Inflammatory macrophage (primary cell): ENCODE measurements around the gene GAA.
"Not testable (repeated sequence)": the region's sequence is repeated elsewhere in the genome, so short reads cannot be mapped to it uniquely, and the experiment has no call there.

ENCODE experiments used
- DNase-seq, 2 donors: peaks; one replicate each; pipeline ENCODE4 v3.0.0-alpha.2; 2020 to 2022

GAA gene

DNA sequence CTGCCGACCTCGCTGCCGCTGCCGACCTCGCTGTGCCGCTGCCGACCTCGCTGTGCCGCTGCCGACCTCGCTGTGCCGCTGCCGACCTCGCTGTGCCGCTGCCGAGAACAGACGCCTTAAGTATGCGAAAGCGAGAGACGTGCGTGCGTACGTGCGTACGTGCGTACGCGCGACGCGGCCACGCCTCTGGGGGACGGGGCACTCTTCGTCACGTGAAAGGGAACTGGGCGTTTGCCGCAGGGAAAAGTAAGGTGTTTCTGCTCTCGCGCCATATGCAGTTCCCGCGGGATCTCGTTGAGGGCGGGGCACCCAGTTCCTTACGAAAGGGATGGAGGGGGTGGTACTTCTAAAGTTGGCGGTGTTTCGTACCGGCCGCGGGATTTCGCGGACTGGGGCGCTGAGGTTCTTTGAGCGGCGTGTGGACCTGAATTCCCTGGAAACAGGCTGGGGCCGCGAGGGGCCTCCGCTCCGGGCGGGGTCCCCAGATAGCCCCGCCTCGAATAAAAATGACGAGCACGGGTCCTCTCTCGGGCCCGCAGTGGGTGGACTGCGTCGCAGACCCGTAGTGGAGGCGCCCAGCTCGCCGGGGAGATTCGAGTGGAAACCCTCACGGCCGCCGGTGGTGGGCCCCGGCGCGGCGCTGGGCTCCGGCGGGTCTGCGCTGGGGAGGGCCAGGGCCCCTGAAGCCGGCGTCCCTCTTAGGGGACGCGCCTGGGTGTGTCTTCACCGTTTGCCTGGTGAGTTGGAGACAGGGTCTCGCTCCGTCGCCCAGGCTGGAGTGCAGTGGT, 45.8 kb downstream of the GAA start, which contains the start of gene EIF4A3:
Gene EIF4A3, minus strand, starts transcription at position 94 of the 788 bp plus-strand sequence. CDS start 167 bp downstream, outside the sequence.
- DNase-seq, result peak; percentile 99 to 100

DNA sequence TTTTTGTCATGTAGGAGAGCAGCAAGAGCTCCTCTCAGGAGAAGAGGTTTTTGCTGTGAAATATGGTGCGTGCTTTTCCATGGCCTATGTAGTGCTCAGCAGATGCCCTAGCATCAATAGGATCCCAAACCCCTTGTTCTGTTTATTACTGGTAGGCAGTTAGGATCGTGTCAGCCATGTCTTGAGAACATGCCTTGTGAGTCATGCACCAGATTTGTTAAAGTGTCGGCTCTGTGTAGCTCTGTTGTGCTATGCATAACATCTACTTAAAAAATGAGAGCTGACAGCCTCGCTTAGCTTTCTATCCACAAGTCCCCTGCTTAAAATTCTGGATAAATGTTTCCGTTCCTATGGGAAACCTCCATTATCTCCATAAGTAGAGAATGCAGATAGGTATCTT, 50.0 kb downstream of the GAA start:
- DNase-seq, result no peak

DNA sequence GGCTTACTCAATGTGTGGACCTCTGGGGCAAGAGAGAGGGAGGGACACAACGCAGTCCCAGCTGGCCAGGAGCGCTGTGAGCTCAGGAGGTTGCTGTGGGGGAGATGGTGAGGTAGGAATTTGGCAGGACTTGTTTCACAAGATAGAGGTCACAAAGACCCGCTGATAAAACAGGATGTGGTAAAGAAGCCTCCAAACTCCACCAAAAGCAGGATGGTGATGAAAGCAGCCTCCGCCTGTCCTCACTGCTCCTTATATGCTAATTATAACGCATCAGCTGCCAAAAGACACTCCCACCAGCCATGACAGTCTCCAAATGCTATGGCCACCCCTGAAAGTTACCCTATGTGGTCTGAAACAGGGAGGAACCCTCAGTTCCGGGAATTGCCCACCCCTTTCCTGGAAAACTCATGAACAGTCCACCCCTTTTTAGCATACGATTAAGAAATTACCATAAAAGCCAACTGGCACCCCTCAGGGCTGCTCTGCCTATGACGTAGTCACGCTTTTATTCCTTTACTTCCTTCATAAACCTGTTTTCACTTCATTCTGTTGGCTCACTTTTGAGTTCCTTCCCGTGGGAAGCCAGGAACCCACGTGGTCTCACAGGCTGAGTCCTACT, 50.8 kb downstream of the GAA start:
- peak; percentile 44 to 57 for DNase-seq

DNA sequence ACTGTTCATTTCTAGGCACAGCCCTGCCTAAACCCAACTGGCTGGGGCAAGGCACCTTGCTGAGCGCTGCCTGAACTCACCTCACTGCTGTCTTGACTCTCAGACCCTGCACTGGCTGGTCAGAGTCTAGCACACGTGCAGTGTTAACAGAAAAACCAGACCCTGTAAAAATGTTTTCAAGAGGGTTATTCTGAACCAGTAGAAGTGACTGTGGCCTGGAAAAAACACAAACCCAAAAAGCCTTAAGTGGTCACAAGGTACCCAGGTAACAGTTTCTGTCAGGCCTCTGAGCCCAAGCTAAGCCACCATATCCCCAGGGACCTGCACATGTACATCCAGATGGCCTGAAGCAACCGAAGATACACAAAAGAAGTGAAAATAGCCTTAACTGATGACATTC, 51.6 kb downstream of the GAA start:
- no peak for DNase-seq

DNA sequence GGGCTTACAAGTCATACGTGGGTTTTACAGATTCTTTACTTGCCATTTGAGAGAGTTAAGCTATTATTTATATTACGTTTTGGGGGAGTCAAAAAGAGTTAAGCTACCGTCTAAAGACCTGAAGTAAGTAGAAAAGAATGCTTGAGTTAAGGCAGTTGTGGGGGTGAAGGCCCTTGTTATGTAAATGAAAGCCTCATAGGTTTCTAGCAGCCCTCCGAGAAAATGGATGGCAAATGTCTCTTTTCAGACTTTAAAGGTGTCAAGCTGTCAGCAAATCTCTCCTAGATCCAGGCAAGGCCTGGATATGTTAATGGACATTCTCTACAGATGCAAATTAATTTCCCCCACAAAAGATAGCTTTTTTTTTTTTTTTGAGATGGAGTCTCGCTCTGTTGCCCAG, 52.8 kb downstream of the GAA start:
- no peak for DNase-seq

DNA sequence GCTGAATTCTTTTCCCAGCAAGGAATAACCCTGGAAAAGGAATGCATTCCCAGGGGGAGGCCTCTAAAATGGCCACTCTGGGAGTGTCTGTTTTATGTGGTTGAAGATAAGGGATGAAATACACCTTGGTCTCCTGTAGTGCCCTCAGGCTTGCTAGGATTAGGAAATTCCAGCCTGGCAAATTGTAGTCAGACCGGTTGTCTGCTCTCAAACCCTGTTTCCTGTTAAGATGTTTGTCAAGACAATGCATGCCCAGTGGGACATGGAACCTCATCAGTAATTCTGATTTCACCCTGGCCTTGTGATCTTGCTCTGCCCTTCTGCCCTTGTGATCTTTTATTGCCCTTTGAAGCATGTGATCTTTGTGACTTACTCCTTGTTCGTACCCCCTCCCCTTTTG, 54.2 kb downstream of the GAA start:
- not testable (repeated sequence) for DNase-seq

DNA sequence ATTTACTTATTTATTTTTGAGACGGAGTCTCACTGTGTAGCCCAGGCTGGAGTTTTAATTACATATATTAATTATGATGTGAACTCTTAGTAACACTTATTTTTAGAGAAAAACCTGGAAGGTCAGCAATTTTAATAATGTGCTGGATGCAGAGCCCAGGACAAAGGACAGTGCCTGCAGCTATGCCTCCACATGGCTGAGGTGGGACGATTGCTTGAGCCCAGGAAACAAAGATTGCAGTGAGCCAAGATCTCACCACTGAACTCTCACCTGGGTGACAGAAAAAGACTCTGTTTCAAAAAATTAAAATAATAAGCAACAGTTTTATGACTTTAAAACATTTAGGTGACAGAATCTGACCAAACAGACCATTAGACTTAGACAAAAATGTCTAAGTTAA, 57.5 kb downstream of the GAA start:
- no peak for DNase-seq

DNA sequence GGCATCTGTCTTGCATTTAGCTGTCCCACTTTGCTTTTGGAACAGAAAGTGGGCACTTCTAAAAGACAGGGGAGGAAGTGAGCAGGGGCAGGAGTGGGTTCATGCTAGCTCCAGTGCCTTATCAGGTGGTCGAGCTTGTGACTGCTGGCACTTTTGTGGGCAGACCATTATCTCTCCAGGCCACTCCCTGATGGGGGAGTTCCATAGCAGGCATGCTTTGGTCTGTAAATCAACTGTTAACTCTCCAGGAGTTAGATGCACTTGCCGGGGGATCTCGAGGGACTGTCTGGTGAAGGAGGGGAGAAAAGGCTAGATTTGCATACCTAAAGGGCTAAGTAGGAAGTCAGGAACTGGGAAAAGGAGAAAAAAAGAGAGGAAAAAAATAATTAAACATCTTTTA, 59.2 kb downstream of the GAA start:
- DNase-seq, result no peak

DNA sequence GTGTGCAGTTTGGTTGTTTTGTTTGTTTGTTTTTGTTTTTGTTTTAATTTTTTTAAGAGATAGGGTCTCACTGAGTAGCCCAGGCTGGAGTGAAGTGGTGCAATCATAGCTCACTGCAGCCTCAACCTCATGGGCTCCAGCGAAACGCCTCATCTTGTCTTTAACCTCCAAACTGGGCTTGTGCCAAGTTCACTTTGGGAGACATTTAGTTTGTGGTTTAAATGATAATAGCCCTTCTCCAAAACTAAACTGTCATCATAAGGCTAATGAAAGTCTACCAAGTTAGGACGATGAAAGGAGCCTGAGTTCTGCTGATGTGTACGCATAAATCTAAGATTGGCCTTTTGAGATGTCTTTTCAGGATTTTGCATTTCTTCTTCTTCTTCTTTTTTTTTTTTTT, 62.0 kb downstream of the GAA start:
- DNase-seq, result no peak

DNA sequence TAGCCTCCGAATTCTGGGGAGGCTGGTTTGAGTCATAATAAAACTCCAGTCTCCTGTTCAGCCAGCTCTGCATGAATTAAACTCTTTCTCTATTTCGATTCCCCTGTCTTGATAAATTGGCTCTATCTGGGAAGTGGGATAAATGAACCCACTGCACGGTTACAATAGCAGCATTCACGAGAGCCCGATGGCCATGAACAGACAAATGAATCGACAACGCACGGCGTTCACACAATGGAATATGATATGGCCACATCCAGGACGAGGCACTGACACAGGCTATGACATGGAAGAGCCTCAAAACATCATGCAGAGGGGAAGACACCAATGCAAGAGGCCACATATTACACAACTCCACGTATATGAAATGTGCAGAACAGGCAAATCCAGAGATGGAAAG, 62.8 kb downstream of the GAA start:
- no peak for DNase-seq

DNA sequence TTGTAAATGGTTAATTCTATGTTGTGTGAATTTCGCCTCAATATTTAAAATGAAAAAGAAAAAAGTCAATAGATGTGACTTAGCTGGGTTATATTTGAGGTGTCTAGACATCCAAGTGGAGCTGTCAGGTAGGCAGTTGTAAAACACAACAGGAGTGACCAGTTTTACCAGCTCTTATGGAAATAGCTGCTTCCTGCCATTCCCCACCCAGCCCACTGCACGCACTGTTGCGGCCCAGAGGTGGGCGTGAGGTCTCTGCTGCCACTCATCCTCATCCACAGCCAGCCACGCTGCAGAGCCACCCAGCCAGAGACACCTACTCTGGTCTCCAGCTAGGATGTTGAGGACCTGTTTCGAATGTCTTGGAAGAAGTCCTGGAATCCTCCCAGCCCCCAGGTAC, 65.1 kb downstream of the GAA start:
- DNase-seq, result no peak

DNA sequence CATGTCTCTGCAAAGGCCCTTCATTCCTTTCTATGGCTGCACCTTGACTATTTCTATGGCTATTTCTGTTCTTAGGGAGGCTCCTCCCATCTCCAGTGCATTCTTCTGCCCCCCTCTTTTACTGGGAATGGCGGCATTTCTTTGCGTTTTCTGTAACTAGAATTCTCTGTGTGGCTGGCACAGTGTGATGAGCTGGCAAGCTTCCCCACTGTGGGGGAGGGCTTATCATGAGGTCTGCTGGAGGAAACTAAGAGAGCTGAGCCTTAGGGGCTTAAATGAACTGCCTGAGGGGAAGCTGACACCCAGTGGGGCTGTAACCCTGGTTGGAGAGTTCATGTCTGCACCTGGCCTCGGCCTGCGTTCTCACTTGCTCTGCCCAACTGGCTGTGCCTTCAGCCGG, 67.0 kb downstream of the GAA start:
- DNase-seq, result no peak

DNA sequence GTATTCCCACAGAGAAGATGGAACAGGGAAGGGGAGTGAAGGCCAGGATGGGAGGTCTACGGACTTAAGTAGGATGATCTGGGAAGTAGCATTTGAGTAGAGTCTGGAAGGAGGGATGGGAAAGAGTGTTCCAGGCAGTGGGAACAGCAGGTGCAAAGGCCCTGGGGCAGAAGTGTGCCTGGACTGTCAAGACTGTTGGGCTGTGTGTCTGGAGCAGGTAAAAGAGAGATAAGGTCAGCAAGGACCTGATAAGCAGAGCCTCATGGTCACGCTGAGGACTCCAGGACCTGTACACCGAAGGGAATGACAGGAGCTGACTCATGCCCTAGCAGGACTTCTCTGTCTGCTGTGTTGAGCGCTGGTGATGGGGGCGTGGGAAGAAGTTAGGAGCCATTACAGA, 67.7 kb downstream of the GAA start:
- no peak for DNase-seq
